A549 (cell line): Measurements from ENCODE around the gene MFN2. TPM values are rescaled to one million over a fixed set of nuclear protein-coding genes. Genes with fewer than 3 reads are reported as not detected.

ENCODE experiments used
- ATAC-seq, 2 experiments: fragments of 200-7000 bp in 1 of 2; fragments of >200 bp in 1 of 2; cut with Nextera tagmentation in 1 of 2; cut with Tn5 transposase in 1 of 2; 3 replicates each; pipeline versions ENCODE4 v1.8.0 to v1.9.1; 2018 to 2020; ENCODE audit warnings: mild to moderate bottlenecking in 1 of 2, moderate library complexity in 1 of 2
- CTCF ChIA-PET: fragments of 300-600 bp; sonication (Branson Sonifier 250); formaldehyde crosslinking; extraction: SDS; loops from one replicate; lab custom pipeline; 2021; ENCODE audit warnings: antibody characterized with exemption, inconsistent platforms; lab: Yijun Ruan, JAX
- POLR2A ChIA-PET: fragments of 350-600 bp; formaldehyde crosslinking; extraction: SDS; loops from one replicate; lab custom pipeline; 2021; ENCODE audit warnings: antibody characterized with exemption, inconsistent platforms; lab: Yijun Ruan, JAX
- DNase-seq, 2 experiments: peaks; one replicate each; pipeline versions ENCODE4 v3.0.0 to v3.0.0-alpha.2; 2011 to 2016; ENCODE audit warnings: low read depth in 1 of 2, low spot score in 1 of 2
- FAIRE-seq: peaks from 2 replicates; lab custom pipeline; 2011; peaks lifted over from hg19 to GRCh38; lab: Jason Lieb, UNC
- H3K27ac ChIP-seq, 2 experiments: fragments of >200 bp; sonication (Bioruptor Twin); formaldehyde crosslinking; 3 replicates each; pipeline ENCODE4 v1.5.1; 2016 to 2017
- H3K4me1 ChIP-seq: fragments of >200 bp; sonication (Bioruptor Twin); formaldehyde crosslinking; 3 replicates; pipeline ENCODE4 v1.6.1; 2016
- H3K4me2 ChIP-seq: fragments of >200 bp; sonication (Bioruptor Twin); formaldehyde crosslinking; 3 replicates; pipeline ENCODE4 v1.6.1; 2016
- H3K4me3 ChIP-seq: fragments of >200 bp; sonication (Bioruptor Twin); formaldehyde crosslinking; 3 replicates; pipeline ENCODE4 v1.5.1; 2016
- H3K9me3 ChIP-seq: fragments of >200 bp; sonication (Bioruptor Twin); formaldehyde crosslinking; 3 replicates; pipeline ENCODE4 v1.6.1; 2016
- BHLHE40 ChIP-seq: IDR thresholded peaks from 2 replicates; pipeline ENCODE4 v1.6.1; 2012; ENCODE audit warnings: low read depth, low read length, inconsistent platforms
- CBX2 ChIP-seq: fragments of 200-600 bp; sonication (generic); IDR thresholded peaks from 2 replicates; pipeline ENCODE4 v1.6.1; 2016; ENCODE audit warnings: low read depth, mild to moderate bottlenecking, borderline replicate concordance
- CHD2 ChIP-seq: fragments of 150-350 bp; IDR thresholded peaks from 2 replicates; pipeline ENCODE4 v1.6.1; 2014; ENCODE audit warnings: low read length; ENCODE audit not compliant: partially characterized antibody
- CHD4 ChIP-seq: fragments of 200-600 bp; sonication (generic); IDR thresholded peaks from 2 replicates; pipeline ENCODE4 v1.6.1; 2016; ENCODE audit warnings: antibody characterized with exemption, mild to moderate bottlenecking, borderline replicate concordance
- EHMT2 ChIP-seq: fragments of 200-600 bp; sonication (generic); IDR thresholded peaks from 2 replicates; pipeline ENCODE4 v1.6.1; 2016; ENCODE audit warnings: antibody characterized with exemption, low read depth, mild to moderate bottlenecking, moderate library complexity
- EP300 ChIP-seq, 2 experiments: fragments of >200 bp; sonication (Bioruptor Twin); formaldehyde crosslinking; IDR thresholded peaks; 2 replicates in 1 of 2; 3 replicates in 1 of 2; pipeline ENCODE4 v1.6.1; 2016 to 2017
- ESRRA ChIP-seq: fragments of 150-350 bp; IDR thresholded peaks from 2 replicates; pipeline ENCODE4 v1.6.1; 2014; ENCODE audit warnings: mild to moderate bottlenecking, low read length, borderline replicate concordance
- FOXS1 ChIP-seq: fragments of 250-450 bp; sonication (Bioruptor Pico); IDR thresholded peaks from 2 replicates; pipeline ENCODE4 v1.5.0; 2020; ENCODE audit warnings: mild to moderate bottlenecking, moderate library complexity
- GATA3 ChIP-seq: IDR thresholded peaks from 2 replicates; pipeline ENCODE4 v1.6.1; 2012; ENCODE audit warnings: borderline replicate concordance
- HOXB13 ChIP-seq: fragments of 250-450 bp; sonication (Bioruptor Pico); IDR thresholded peaks from 2 replicates; pipeline ENCODE4 v1.5.0; 2020; ENCODE audit warnings: low read depth, mild to moderate bottlenecking, moderate library complexity
- KDM1A ChIP-seq: fragments of 200-600 bp; sonication (generic); IDR thresholded peaks from 2 replicates; pipeline ENCODE4 v1.6.1; 2016; ENCODE audit warnings: low read depth, mild to moderate bottlenecking
- KDM5A ChIP-seq: fragments of 200-600 bp; sonication (generic); IDR thresholded peaks from 2 replicates; pipeline ENCODE4 v1.6.1; 2016; ENCODE audit warnings: antibody characterized with exemption, mild to moderate bottlenecking
- MAFK ChIP-seq: fragments of 450-650 bp; IDR thresholded peaks from 2 replicates; pipeline ENCODE4 v1.6.1; 2014; ENCODE audit not compliant: partially characterized antibody
- NFE2L2 ChIP-seq: fragments of 150-350 bp; conservative IDR thresholded peaks from 2 replicates; pipeline ENCODE4 v1.6.1; 2014; ENCODE audit warnings: low read length
- NR3C1 ChIP-seq: fragments of >200 bp; sonication (Bioruptor Twin); formaldehyde crosslinking; IDR thresholded peaks from 3 replicates; pipeline ENCODE4 v1.6.1; 2017
- PHF8 ChIP-seq: fragments of 200-600 bp; sonication (generic); IDR thresholded peaks from 2 replicates; pipeline ENCODE4 v1.6.1; 2016; ENCODE audit warnings: low read depth, mild to moderate bottlenecking, antibody characterized with exemption, moderate library complexity, borderline replicate concordance
- POLR2AphosphoS2 ChIP-seq: conservative IDR thresholded peaks from 2 replicates; pipeline ENCODE4 v1.6.1; 2012; ENCODE audit warnings: low read length, improper control_type of control experiment, inconsistent platforms
- RFX5 ChIP-seq: fragments of 450-650 bp; IDR thresholded peaks from 2 replicates; pipeline ENCODE4 v1.7.1; 2014; ENCODE audit warnings: antibody characterized with exemption, mild to moderate bottlenecking, moderate library complexity
- RNF2 ChIP-seq: fragments of 200-600 bp; sonication (generic); IDR thresholded peaks from 2 replicates; pipeline ENCODE4 v1.6.1; 2016; ENCODE audit warnings: low read depth, mild to moderate bottlenecking, antibody characterized with exemption, moderate library complexity, borderline replicate concordance
- TP53 ChIP-seq: fragments of 250-450 bp; sonication (Bioruptor Pico); IDR thresholded peaks from 2 replicates; pipeline ENCODE4 v1.5.0; 2021; ENCODE audit warnings: mild to moderate bottlenecking, moderate library complexity
- ZC3H11A ChIP-seq: fragments of 450-650 bp; IDR thresholded peaks from 2 replicates; pipeline ENCODE4 v1.6.1; 2014; ENCODE audit warnings: antibody characterized with exemption, mild to moderate bottlenecking
- ZNF302 ChIP-seq: fragments of 250-450 bp; sonication (Bioruptor Pico); IDR thresholded peaks from 2 replicates; pipeline ENCODE4 v1.9.0; 2021; ENCODE audit warnings: inconsistent platforms, mild to moderate bottlenecking, moderate library complexity
- WGBS: methylation state at CpG from one replicate; pipeline ENCODE4 v1.1.6; 2017; ENCODE audit errors: missing lambda C conversion rate; 5-methylcytosine and 5-hydroxymethylcytosine counted together
- polyA plus RNA-seq, 4 experiments: library from polyadenylated mRNA; depleted of rRNA in 3 of 4; stranded (reverse); fragments of >200 nt; fragmentation: RNase III in 1 of 4; extraction: RNeasy Plus Mini Kit Qiagen cat#74134 plus additional on column Dnase treatment in 1 of 4; gene quantifications; 2 replicates in 3 of 4; 3 replicates in 1 of 4; pipeline ENCODE4 v1.2.3, GENCODE V29; 2011 to 2017
- TF ChIP-seq, protein P1 (sequence below): fragments of 250-450 bp; sonication (Bioruptor Pico); IDR thresholded peaks from 2 replicates; pipeline ENCODE4 v1.5.0; 2021; ENCODE audit warnings: mild to moderate bottlenecking, moderate library complexity, borderline replicate concordance
- TF ChIP-seq, protein P2 (sequence below): fragments of >200 bp; sonication (Bioruptor Twin); formaldehyde crosslinking; IDR thresholded peaks from 3 replicates; pipeline ENCODE4 v1.6.1; 2016
- TF ChIP-seq, protein P3 (sequence below): fragments of >200 bp; sonication (Bioruptor Twin); formaldehyde crosslinking; IDR thresholded peaks from 3 replicates; pipeline ENCODE4 v1.5.1; 2016
- TF ChIP-seq, protein P4 (sequence below): IDR thresholded peaks from 2 replicates; pipeline ENCODE4 v1.6.1; 2012
- TF ChIP-seq, protein P5 (sequence below): fragments of 150-350 bp; IDR thresholded peaks from 2 replicates; pipeline ENCODE4 v1.6.1; 2014; ENCODE audit warnings: low read depth, mild to moderate bottlenecking, low read length

The MFN2 gene
- polyA plus RNA-seq, 2 of the 4 experiments (the other 2 are of a cell fraction), result 34.7 to 36.8 TPM

DNA sequence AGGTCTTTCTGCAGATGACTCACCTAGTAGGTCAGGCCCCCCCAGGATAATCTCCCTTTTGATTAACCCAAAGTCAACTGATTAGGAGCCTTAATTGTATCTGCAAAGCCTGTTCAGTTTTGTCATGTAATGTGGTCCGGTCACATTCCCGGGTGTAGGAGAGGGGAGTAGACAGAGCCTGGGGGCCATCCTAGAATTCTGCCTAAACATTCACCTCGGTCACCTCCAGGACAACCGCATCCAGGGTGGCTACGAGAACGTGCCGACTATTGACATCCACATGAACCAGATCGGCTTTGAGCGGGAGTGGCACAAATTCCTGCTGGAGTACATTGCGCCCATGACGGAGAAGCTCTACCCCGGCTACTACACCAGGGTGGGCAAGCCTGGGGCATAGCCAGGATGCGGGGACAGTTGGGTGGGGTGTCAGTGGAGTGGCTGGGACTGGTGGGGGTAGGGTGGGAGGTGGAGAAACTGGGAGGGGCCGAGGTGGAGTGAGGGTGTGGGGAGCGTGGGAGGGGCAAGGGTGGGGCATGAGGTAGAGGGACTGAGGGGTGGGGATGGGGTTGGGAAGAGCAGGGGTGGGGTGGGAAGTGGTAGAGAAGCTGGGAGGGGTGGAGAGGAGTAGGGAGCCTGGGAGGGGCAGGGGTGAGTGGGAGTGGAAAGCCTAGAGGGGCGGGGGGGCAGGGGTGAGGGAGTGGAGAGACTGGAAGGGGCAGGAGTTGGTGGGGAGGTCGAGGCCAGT, 9.6 kb upstream of the MFN2 start:
- no peak for TF ChIP-seq RFX5
- TF ChIP-seq, protein P1, sequence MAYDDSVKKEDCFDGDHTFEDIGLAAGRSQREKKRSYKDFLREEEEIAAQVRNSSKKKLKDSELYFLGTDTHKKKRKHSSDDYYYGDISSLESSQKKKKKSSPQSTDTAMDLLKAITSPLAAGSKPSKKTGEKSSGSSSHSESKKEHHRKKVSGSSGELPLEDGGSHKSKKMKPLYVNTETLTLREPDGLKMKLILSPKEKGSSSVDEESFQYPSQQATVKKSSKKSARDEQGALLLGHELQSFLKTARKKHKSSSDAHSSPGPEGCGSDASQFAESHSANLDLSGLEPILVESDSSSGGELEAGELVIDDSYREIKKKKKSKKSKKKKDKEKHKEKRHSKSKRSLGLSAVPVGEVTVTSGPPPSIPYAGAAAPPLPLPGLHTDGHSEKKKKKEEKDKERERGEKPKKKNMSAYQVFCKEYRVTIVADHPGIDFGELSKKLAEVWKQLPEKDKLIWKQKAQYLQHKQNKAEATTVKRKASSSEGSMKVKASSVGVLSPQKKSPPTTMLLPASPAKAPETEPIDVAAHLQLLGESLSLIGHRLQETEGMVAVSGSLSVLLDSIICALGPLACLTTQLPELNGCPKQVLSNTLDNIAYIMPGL, result no peak
- no peak for TF ChIP-seq CHD2
- TF ChIP-seq EHMT2, result no peak
- TF ChIP-seq NFE2L2, result no peak
- TF ChIP-seq, protein P2, sequence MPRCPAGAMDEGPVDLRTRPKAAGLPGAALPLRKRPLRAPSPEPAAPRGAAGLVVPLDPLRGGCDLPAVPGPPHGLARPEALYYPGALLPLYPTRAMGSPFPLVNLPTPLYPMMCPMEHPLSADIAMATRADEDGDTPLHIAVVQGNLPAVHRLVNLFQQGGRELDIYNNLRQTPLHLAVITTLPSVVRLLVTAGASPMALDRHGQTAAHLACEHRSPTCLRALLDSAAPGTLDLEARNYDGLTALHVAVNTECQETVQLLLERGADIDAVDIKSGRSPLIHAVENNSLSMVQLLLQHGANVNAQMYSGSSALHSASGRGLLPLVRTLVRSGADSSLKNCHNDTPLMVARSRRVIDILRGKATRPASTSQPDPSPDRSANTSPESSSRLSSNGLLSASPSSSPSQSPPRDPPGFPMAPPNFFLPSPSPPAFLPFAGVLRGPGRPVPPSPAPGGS, result no peak
- TF ChIP-seq, protein P3, sequence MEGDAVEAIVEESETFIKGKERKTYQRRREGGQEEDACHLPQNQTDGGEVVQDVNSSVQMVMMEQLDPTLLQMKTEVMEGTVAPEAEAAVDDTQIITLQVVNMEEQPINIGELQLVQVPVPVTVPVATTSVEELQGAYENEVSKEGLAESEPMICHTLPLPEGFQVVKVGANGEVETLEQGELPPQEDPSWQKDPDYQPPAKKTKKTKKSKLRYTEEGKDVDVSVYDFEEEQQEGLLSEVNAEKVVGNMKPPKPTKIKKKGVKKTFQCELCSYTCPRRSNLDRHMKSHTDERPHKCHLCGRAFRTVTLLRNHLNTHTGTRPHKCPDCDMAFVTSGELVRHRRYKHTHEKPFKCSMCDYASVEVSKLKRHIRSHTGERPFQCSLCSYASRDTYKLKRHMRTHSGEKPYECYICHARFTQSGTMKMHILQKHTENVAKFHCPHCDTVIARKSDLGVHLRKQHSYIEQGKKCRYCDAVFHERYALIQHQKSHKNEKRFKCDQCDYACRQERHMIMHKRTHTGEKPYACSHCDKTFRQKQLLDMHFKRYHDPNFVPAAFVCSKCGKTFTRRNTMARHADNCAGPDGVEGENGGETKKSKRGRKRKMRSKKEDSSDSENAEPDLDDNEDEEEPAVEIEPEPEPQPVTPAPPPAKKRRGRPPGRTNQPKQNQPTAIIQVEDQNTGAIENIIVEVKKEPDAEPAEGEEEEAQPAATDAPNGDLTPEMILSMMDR, result no peak
- no peaks in the 10 kb centered on the region for H3K9me3 ChIP-seq
- DNase-seq, result no peak
- no peak overlapping the region for H3K4me3 ChIP-seq
- no peak for FAIRE-seq
- ChIA-PET CTCF (interaction anchor here (0.8 kb wide), 1 partner anchor 13 kb away, joined by 3 read pairs; no protein-coding TSS in a partner anchor), POLR2A (no interaction called here)
- 89% methylated on average over 13 of the region's 17 CpGs for WGBS
- H3K4me2 ChIP-seq, result no peak overlapping the region
- H3K4me1 ChIP-seq, result no peaks in the 10 kb centered on the region
- no peak overlapping the region for H3K27ac ChIP-seq
- no peak for ATAC-seq

DNA sequence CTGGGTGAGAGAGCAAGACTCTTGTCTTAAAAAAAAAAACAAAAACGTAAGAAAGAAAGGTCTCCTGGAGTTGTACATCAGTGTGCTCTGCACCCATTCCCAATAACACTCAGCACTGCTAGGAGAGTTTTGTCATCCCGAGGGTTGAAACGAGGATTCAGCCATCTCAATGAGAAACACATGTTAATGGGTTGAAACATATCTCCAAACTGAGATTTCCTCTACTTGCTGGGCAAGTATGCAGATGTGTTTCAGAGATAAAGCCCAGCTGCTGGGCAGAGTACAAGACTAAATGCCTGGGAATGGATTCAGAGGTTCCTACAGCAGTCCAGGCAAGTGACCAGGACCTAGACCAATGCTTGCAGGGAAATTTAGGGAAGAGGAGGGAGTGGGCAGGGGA, 2.6 kb upstream of the MFN2 start:
- DNase-seq, result no peak
- TF ChIP-seq CBX2, result no peak
- no peak for TF ChIP-seq MAFK
- TF ChIP-seq TP53 (CRISPR knock-in tag), result no peak
- TF ChIP-seq, protein P4, sequence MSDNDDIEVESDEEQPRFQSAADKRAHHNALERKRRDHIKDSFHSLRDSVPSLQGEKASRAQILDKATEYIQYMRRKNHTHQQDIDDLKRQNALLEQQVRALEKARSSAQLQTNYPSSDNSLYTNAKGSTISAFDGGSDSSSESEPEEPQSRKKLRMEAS, result no peak
- TF ChIP-seq EP300 (IDR thresholded peaks at IDR 0.05), result no peak
- no peak for TF ChIP-seq EHMT2
- no peak for TF ChIP-seq NR3C1
- TF ChIP-seq RNF2, result no peak
- TF ChIP-seq ESRRA, result no peak
- no peak for TF ChIP-seq GATA3
- H3K9me3 ChIP-seq, result no peaks in the 10 kb centered on the region
- H3K4me3 ChIP-seq, result no peak overlapping the region
- H3K4me2 ChIP-seq, result no peak overlapping the region
- ChIA-PET POLR2A (no interaction called here), CTCF (interaction anchor here (0.6 to 0.7 kb wide), 2 partner anchors 139 to 1233 kb away, joined by 3 read pairs; no protein-coding TSS in a partner anchor)
- WGBS, result 76% methylated on average over 3 of the region's 3 CpGs
- no peak overlapping the region for H3K27ac ChIP-seq
- H3K4me1 ChIP-seq, result peaks cover 20% of the 10 kb centered on the region
- no peak for FAIRE-seq
- no peak for ATAC-seq

DNA sequence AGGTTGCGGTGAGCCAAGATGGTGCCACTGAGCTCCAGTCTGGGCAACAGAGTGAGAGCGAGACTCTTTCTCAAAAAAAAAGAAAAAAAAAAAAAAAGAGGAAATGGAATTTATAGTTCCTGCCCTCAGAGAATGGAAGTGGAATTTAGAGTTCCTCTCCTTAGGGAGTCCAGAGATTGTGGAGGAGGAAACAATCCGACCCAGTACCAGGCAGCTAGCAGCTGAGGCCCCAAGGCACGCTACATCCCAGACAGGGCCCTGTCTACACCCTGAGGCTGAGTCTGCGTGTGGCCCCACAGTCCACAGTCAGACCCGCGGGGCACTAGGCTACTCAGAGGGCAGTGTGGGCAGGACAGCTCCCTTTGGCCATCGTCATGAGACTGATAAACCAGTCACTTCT, 1.9 kb upstream of the MFN2 start:
- ATAC-seq (no peak), FAIRE-seq (no peak), DNase-seq (no peak)
- 89% methylated on average over 8 of the region's 8 CpGs for WGBS
- ChIA-PET POLR2A (no interaction called here), CTCF (interaction anchor here (0.6 to 0.7 kb wide), 2 partner anchors 140 to 1233 kb away, joined by 3 read pairs; no protein-coding TSS in a partner anchor)
- no peak overlapping the region for H3K4me3 ChIP-seq
- no peak overlapping the region for H3K4me2 ChIP-seq
- peaks cover 20% of the 10 kb centered on the region for H3K4me1 ChIP-seq
- H3K27ac ChIP-seq, result no peak overlapping the region
- TF ChIP-seq TP53 (CRISPR knock-in tag) (no peak), PHF8 (no peak), FOXS1 (CRISPR knock-in tag) (no peak), EP300 (IDR thresholded peaks at IDR 0.05) (no peak), ZNF302 (CRISPR knock-in tag) (no peak), KDM5A (no peak), BHLHE40 (no peak), RFX5 (no peak), ZC3H11A (no peak), RNF2 (no peak), CHD2 (no peak), CHD4 (no peak), KDM1A (no peak), HOXB13 (no peak), POLR2AphosphoS2 (no peak)
- TF ChIP-seq, protein P5, sequence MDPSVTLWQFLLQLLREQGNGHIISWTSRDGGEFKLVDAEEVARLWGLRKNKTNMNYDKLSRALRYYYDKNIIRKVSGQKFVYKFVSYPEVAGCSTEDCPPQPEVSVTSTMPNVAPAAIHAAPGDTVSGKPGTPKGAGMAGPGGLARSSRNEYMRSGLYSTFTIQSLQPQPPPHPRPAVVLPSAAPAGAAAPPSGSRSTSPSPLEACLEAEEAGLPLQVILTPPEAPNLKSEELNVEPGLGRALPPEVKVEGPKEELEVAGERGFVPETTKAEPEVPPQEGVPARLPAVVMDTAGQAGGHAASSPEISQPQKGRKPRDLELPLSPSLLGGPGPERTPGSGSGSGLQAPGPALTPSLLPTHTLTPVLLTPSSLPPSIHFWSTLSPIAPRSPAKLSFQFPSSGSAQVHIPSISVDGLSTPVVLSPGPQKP, result no peak
- no peaks in the 10 kb centered on the region for H3K9me3 ChIP-seq
